Activated CD4-positive, alpha-beta memory T cell treated with anti-CD3 and anti-CD28 coated beads for 36 hours (primary cell): ENCODE results near the gene ATF4. TPM values are rescaled to one million over a fixed set of nuclear protein-coding genes. Genes with fewer than 3 reads are reported as not detected.

Source experiments
- CTCF ChIA-PET: fragments of 350-600 bp; sonication (Branson Sonifier 250); formaldehyde crosslinking; loops from one replicate; lab custom pipeline; 2021; ENCODE audit warnings: antibody characterized with exemption, inconsistent platforms; lab: Charles Lee
- POLR2A ChIA-PET: fragments of 350-600 bp; sonication (Branson Sonifier 250); formaldehyde crosslinking; loops from one replicate; lab custom pipeline; 2021; ENCODE audit warnings: antibody characterized with exemption; lab: Charles Lee
- DNase-seq: peaks from one replicate; pipeline ENCODE4 v3.0.0-alpha.2; 2020
- H3K27ac Mint-ChIP-seq: one replicate; pipeline ENCODE4 v1.8.0; 2021; ENCODE audit warnings: mixed read lengths
- H3K27me3 Mint-ChIP-seq: one replicate; pipeline ENCODE4 v1.8.0; 2021; ENCODE audit warnings: mixed read lengths
- H3K36me3 Mint-ChIP-seq: one replicate; pipeline ENCODE4 v1.8.0; 2021; ENCODE audit warnings: mixed read lengths
- H3K4me1 Mint-ChIP-seq: one replicate; pipeline ENCODE4 v1.8.0; 2021; ENCODE audit warnings: low read depth, mixed read lengths
- H3K4me3 Mint-ChIP-seq: one replicate; pipeline ENCODE4 v1.8.0; 2021; ENCODE audit warnings: mild to moderate bottlenecking, mixed read lengths
- H3K9me3 Mint-ChIP-seq: one replicate; pipeline ENCODE4 v1.8.0; 2021; ENCODE audit warnings: mixed read lengths
- intact Hi-C: fragments of 100-400 bp; cut with micrococcal nuclease; formaldehyde crosslinking; loops from one replicate; pipeline ENCODE4 v1.15.1; 2023
- total RNA-seq, 2 experiments: library from RNA; stranded (reverse); gene quantifications; one replicate each; pipeline ENCODE4 v1.2.3, GENCODE V29; 2021

ATF4 gene, protein sequence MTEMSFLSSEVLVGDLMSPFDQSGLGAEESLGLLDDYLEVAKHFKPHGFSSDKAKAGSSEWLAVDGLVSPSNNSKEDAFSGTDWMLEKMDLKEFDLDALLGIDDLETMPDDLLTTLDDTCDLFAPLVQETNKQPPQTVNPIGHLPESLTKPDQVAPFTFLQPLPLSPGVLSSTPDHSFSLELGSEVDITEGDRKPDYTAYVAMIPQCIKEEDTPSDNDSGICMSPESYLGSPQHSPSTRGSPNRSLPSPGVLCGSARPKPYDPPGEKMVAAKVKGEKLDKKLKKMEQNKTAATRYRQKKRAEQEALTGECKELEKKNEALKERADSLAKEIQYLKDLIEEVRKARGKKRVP
- total RNA-seq, result 100 to 1,000 TPM; 437 to 455 TPM

DNA sequence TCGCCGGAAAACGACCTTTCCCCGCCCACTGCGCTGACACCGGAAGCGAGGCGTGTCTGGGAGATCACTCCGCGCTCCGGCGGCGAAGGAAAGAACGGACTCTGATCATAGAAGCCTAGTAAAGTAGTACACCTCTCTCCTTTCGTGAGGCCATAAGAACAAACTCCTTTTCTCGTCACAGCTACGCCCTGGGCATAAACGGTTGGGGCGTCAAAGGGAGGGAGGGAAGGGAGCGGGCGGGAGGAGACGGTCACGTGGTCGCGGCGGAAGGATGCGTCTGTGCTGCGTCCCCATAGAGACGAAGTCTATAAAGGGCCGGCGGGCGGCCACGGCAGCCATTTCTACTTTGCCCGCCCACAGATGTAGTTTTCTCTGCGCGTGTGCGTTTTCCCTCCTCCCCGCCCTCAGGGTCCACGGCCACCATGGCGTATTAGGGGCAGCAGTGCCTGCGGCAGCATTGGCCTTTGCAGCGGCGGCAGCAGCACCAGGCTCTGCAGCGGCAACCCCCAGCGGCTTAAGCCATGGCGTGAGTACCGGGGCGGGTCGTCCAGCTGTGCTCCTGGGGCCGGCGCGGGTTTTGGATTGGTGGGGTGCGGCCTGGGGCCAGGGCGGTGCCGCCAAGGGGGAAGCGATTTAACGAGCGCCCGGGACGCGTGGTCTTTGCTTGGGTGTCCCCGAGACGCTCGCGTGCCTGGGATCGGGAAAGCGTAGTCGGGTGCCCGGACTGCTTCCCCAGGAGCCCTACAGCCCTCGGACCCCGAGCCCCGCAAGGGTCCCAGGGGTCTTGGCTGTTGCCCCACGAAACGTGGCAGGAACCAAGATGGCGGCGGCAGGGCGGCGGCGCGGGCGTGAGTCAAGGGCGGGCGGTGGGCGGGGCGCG, at the start of gene ATF4:
Gene ATF4 (plus strand): TSS at position 337 of the 880 bp plus-strand sequence. CDS start 884 bp downstream, outside the sequence.
- peak; percentile 81 for DNase-seq
- H3K4me1 Mint-ChIP-seq, result peaks cover 50% of the 10 kb centered on the region
- POLR2A ChIA-PET, result interaction anchor here (0.5 to 2.3 kb wide), 23 partner anchors 9 to 1431 kb away, joined by 3 to 43 read pairs (median 3); partner anchors contain the start of genes MIEF1, RPL3, RPS19BP1 and TAB1
- intact Hi-C loops, result loop anchor here (1.0 to 10.0 kb wide), 4 partner anchors 12 to 276 kb away; partner anchors contain the start of genes MIEF1, PDGFB, RPL3 and RPS19BP1
- H3K9me3 Mint-ChIP-seq, result no peaks in the 10 kb centered on the region
- H3K36me3 Mint-ChIP-seq, result peaks cover 60% of the 10 kb centered on the region
- H3K4me3 Mint-ChIP-seq, result peak within 1 kb of the TSS; percentile 84
- peaks cover 4% of the 10 kb centered on the region for H3K27me3 Mint-ChIP-seq
- peak within 1 kb of the TSS; percentile 98 for H3K27ac Mint-ChIP-seq
- CTCF ChIA-PET, result interaction anchor here (0.6 to 1.3 kb wide), 9 partner anchors 9 to 567 kb away, joined by 3 to 23 read pairs (median 3); partner anchors contain the start of gene RPL3

DNA sequence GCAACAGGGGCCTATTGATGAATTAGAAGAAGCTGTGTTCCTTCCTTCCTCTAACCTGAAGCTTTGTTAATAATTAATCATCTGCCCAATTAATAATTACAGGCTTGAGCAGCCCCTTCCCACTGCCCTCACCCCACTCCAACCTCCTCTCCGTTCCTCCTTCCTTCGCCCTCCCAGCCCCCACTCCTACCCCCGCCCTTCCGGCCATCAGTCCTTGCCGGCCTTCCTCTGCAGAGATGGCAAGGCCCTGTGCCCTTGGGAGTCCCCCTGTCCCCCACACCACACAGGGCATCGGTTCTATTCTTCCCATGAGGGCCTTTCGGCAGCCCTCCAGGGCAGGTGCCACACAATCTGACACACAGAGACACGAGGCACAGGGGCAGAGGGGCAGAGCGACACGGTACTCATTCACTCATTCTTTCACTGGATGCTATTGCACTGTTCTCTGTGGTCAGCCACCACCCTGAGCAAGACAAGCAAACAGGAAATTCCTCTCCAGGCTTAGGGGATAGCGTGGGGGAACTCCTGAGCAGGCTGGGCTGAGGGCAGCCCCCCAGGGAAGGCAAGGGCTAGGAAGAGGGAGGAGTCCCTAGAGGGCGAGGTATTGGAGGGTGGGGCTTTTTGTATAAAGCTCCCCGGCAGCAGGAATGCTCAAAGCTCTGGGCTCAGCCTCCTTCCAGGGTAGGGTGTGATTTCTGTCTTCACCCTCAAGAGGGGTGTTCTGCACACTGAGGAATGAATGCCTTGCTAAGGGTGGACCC, 48.8 kb upstream of the ATF4 start:
- Mint-ChIP-seq H3K4me1 (peaks cover 14% of the 10 kb centered on the region), H3K27me3 (no peaks in the 10 kb centered on the region), H3K9me3 (no peaks in the 10 kb centered on the region), H3K27ac (no peak overlapping the region), H3K36me3 (no peaks in the 10 kb centered on the region), H3K4me3 (no peak overlapping the region)
- DNase-seq, result peak; percentile 25
- POLR2A ChIA-PET, result no interaction called here
- intact Hi-C loops, result no loop called here
- CTCF ChIA-PET, result no interaction called here

DNA sequence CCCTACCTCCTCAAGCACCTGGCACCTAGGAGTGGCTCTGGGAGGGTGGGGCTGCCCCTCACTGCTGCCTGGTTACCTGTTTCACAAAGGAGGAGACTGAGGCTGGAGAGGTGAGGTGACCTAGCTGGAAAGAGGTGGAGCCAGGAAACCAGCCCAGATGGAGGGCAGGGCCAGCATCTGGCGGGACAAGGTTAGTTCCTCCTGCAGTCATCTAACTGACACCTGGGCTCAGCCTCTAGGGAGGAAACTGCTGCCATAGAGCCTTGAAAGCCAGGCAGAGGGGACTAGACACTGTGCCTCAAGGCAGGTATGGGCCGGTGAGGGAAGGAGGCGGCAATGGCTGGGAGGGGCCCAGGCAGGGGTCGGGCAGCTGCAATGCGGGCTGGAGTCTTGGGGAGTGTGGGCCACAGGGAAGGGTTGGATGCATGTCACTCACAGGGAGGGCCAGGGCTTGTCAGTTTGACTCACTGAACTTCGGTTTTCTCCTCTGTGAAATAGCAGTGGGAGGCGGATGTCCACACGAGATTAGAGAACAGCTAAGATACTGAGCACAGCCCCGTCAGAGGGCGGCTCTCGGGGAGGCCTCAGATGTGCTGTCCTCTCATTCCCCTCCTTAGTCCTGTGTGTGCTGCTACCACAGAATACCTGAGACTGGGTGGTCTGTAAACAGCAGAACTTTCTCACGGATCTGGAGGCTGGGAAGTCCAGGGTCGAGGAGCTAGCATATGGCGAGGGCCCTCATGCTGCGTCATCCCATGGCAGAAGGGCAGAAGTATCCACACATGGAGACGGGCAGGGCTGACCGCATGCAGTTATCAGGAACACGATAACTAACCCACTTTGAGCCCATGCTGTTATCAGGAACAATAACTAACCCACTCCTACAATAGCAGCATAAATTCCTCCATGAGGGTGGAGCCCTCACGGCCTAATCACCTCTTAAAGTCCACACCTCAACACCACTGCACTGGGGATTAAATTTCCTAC, 47.5 kb upstream of the ATF4 start:
- CTCF ChIA-PET, result no interaction called here
- Mint-ChIP-seq H3K9me3 (no peaks in the 10 kb centered on the region), H3K27ac (no peak overlapping the region), H3K27me3 (no peaks in the 10 kb centered on the region), H3K4me3 (no peak overlapping the region), H3K36me3 (no peaks in the 10 kb centered on the region), H3K4me1 (peaks cover 14% of the 10 kb centered on the region)
- DNase-seq, result no peak
- POLR2A ChIA-PET, result no interaction called here
- intact Hi-C loops, result no loop called here

DNA sequence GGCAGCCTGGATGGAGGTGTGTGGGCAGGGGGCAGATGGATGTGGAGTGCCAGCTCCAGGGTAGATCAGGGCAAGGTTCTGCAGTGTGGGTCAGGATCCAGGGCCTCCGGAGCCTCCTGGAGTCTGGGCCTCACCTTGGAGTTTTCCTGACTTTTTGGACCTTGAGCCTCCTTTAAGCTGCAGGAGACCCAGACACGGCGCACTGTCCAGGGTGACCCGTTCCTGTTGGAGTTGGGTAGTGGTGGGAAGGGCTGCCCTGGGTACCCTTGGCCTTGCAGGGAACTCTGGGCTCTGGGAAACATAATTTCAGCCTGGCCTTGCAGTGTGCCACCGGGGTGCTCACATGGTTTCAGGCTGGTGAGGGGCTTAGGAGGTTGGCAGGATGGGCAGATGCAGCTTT, 46.5 kb upstream of the ATF4 start:
- no peaks in the 10 kb centered on the region for H3K9me3 Mint-ChIP-seq
- DNase-seq, result no peak
- no peaks in the 10 kb centered on the region for H3K36me3 Mint-ChIP-seq
- H3K4me1 Mint-ChIP-seq, result peaks cover 14% of the 10 kb centered on the region
- POLR2A ChIA-PET, result no interaction called here
- H3K27me3 Mint-ChIP-seq, result no peaks in the 10 kb centered on the region
- CTCF ChIA-PET, result no interaction called here
- H3K27ac Mint-ChIP-seq, result no peak overlapping the region
- H3K4me3 Mint-ChIP-seq, result no peak overlapping the region
- intact Hi-C loops, result no loop called here

DNA sequence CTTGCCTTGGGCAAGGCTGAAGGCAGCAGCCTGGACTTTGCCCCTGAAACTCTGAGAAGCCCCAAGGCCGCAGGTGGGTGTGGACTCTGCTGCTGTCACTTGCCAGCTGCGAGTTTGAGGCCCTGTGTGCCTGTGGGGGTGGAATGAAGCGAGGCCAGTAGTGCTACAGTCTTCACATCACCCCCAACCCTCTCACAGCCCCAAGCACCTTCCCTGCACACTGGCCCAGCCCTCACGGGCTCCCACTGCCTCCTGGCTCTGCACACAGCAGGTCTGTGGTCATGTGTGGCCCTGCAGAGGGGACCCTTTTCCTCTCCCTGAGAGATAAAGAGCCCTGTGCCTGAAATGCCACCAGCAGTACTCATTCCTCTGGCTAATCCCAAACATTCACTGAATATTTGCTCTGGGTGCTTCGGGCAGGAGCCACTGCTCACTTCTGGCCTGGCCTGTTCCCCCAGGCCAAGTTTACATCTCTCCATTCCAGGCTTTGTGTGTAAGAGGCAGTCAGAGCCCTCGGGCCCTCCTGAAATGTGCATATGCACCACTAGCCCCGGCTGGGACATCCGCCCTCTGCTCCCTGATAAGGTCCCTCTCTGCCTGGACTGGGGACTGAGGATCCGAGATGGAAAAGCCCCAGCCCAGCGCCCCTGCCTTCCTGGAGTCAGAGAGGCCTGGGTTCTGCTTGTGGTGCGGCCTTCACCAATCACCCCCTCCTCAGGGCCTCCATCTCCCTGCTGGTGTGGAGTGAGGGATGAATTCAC, 45.8 kb upstream of the ATF4 start:
- Mint-ChIP-seq H3K9me3 (no peaks in the 10 kb centered on the region), H3K27me3 (no peaks in the 10 kb centered on the region), H3K27ac (no peak overlapping the region), H3K4me1 (peaks cover 14% of the 10 kb centered on the region), H3K36me3 (no peaks in the 10 kb centered on the region), H3K4me3 (no peak overlapping the region)
- CTCF ChIA-PET, result no interaction called here
- intact Hi-C loops, result no loop called here
- POLR2A ChIA-PET, result no interaction called here
- DNase-seq, result no peak

DNA sequence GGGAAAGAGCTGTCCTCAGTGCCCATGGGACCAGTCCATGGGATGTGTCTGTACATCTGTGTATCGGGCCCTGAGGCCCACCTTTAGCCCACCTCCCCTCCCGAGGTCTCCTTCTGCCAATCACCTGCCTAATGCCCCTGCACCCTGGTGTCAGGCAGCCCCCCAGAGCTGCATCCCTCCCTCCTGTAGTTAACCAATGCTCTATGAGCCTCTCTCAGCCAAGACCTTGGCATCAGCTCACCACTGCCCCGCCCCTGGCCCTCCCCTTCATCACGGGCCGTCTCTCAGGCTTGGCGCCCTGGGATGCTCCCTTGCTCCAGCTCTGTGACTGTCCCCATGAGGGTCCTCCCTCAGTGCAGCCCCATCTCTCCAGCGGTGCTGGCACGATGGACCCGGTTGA, 45.0 kb upstream of the ATF4 start:
- POLR2A ChIA-PET, result no interaction called here
- Mint-ChIP-seq H3K4me3 (no peak overlapping the region), H3K27me3 (no peaks in the 10 kb centered on the region), H3K9me3 (no peaks in the 10 kb centered on the region), H3K27ac (no peak overlapping the region), H3K4me1 (peaks cover 14% of the 10 kb centered on the region), H3K36me3 (no peaks in the 10 kb centered on the region)
- intact Hi-C loops, result no loop called here
- no peak for DNase-seq
- CTCF ChIA-PET, result no interaction called here

DNA sequence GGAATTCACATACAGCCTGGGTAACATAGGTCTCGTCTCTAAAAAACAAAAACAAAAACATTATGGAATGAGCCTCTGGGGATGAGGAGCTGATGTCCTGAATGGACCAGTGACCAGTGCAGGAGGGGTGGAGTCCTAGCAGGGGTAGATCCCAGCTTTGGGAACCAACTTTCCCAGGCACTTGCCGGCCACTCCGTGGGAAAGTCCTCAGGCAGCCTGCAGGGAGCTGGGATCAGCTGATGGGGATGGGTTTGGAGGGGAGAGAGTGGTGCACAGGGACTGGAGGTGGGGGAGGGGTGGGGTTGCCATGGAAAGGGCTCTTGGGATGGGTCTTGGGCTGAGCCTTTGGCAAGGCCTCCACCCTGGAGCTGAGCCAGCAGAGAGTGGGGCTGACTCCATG, 44.5 kb upstream of the ATF4 start:
- DNase-seq, result no peak
- Mint-ChIP-seq H3K27me3 (no peaks in the 10 kb centered on the region), H3K27ac (no peak overlapping the region), H3K9me3 (no peaks in the 10 kb centered on the region), H3K36me3 (no peaks in the 10 kb centered on the region), H3K4me3 (no peak overlapping the region), H3K4me1 (peaks cover 14% of the 10 kb centered on the region)
- ChIA-PET CTCF (no interaction called here), POLR2A (no interaction called here)
- intact Hi-C loops, result no loop called here

DNA sequence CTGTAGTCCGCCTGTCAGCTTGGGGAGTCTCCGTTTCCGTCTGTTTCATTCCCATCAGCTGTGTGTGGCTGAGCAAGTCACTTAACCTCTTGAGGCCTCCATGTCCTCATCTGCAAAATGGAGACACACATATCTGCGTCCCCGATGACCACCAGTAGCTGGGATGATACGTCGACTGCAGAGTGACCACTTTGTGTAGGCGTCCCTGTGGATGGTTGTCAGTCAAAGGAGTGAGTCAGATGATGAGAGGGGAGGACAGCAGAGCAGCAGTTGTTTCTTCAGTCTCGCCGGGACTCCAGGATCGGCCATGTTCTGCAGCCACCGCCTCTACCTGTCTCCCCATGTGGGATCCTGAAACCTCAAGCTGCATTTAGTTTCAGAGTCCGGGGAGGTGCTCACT, 43.7 kb upstream of the ATF4 start:
- no peak for DNase-seq
- CTCF ChIA-PET, result no interaction called here
- Mint-ChIP-seq H3K9me3 (no peaks in the 10 kb centered on the region), H3K4me1 (peaks cover 10% of the 10 kb centered on the region), H3K4me3 (no peak overlapping the region), H3K36me3 (no peaks in the 10 kb centered on the region), H3K27me3 (no peaks in the 10 kb centered on the region), H3K27ac (no peak overlapping the region)
- intact Hi-C loops, result no loop called here
- POLR2A ChIA-PET, result no interaction called here

DNA sequence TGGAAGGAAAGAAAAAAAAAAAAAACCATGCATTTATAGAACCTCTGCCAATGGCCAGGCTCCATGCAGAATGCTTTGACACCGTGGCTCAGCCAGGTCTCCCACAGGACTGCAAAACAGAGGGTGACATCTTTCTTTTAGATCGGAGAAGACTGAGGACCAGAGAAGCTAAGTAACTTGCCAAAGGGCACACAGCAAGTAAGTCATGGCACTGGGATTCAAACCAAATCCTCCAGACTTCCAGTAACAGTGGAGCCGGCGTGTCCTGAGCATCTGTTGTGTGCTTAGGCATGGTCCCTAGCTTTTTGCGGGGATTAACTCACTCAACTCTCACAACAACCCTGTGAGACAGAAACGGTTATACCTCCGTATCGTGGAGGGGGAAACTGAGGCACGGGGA, 42.8 kb upstream of the ATF4 start:
- Mint-ChIP-seq H3K4me3 (no peak overlapping the region), H3K27me3 (no peaks in the 10 kb centered on the region), H3K27ac (no peak overlapping the region), H3K9me3 (no peaks in the 10 kb centered on the region), H3K4me1 (peaks cover 3% of the 10 kb centered on the region), H3K36me3 (no peaks in the 10 kb centered on the region)
- intact Hi-C loops, result no loop called here
- CTCF ChIA-PET, result interaction anchor here (0.7 kb wide), 1 partner anchor 51 kb away, joined by 4 read pairs; no protein-coding TSS in a partner anchor
- POLR2A ChIA-PET, result no interaction called here
- DNase-seq, result no peak

DNA sequence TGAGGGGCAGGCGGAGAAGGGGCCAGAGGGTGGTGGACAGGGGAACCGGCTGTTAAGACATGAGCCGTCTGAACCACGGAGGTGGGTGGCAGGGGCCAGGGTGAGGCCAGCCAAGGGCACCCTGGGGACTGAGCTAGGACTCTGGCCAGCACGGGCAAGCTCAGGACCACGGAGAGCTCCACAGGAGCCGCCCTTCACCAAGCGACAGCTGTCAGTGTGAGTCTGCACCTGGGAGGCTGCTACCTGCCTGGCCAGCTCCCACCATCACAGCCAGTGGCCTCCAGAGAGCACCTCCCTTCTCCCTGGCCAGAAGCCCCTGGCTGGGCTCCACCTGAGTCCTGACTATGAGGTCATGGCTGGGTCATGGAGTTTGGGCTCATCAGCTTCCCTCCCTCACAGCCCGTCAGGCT, 41.9 kb upstream of the ATF4 start:
- peak; percentile 45 for DNase-seq
- H3K9me3 Mint-ChIP-seq, result no peaks in the 10 kb centered on the region
- intact Hi-C loops, result no loop called here
- H3K36me3 Mint-ChIP-seq, result no peaks in the 10 kb centered on the region
- CTCF ChIA-PET, result interaction anchor here (0.6 to 1.7 kb wide), 4 partner anchors 14 to 79 kb away, joined by 3 to 7 read pairs (median 4); partner anchors contain the start of gene TAB1
- no peak overlapping the region for H3K4me3 Mint-ChIP-seq
- POLR2A ChIA-PET, result no interaction called here
- no peaks in the 10 kb centered on the region for H3K27me3 Mint-ChIP-seq
- H3K27ac Mint-ChIP-seq, result no peak overlapping the region
- no peaks in the 10 kb centered on the region for H3K4me1 Mint-ChIP-seq
